HepG2 (cell line): ENCODE data around the gene ST8SIA4. TPM values are rescaled to one million over a fixed set of nuclear protein-coding genes. Genes with fewer than 3 reads are reported as not detected.

Source experiments
- ATAC-seq: fragments of 200-7000 bp; cut with Tn5 transposase; 3 replicates; pipeline ENCODE4 v1.9.1; 2020; ENCODE audit warnings: mild to moderate bottlenecking, moderate library complexity
- BruUV-seq: library from RNA; stranded (reverse); fragments of 400-500 nt; replicated peaks from 2 replicates; lab custom pipeline; 2021; lab: Mats Ljungman, UMichigan
- CTCF ChIA-PET: fragments of 300-600 bp; formaldehyde crosslinking; extraction: SDS; loops from one replicate; lab custom pipeline; 2021; ENCODE audit warnings: low total read pairs, inconsistent platforms, low intra/inter-chr PET ratio; lab: Yijun Ruan, JAX
- POLR2A ChIA-PET: fragments of 350-600 bp; sonication (Branson Sonifier 250); formaldehyde crosslinking; loops from one replicate; lab custom pipeline; 2020; ENCODE audit warnings: antibody characterized with exemption, inconsistent platforms; lab: Yijun Ruan, JAX
- DNase-seq: peaks from one replicate; pipeline ENCODE4 v3.0.0-alpha.2; 2015; ENCODE audit warnings: low spot score
- FAIRE-seq: peaks from 3 replicates; lab custom pipeline; 2011; peaks lifted over from hg19 to GRCh38; lab: Jason Lieb, UNC
- H2AFZ ChIP-seq: one replicate; pipeline ENCODE4 v1.6.1; 2011; ENCODE audit warnings: low read length, inconsistent platforms
- H3K27ac ChIP-seq: fragments of 300-600 bp; 3 replicates; pipeline ENCODE4 v1.8.0; 2011; ENCODE audit warnings: mixed run types, mild to moderate bottlenecking, mixed read lengths, low read length, inconsistent platforms; ENCODE audit not compliant: insufficient read depth; ENCODE audit errors: extremely low read length
- H3K27me3 ChIP-seq, 2 experiments: fragments of 200-600 bp in 1 of 2; 2 replicates in 1 of 2; 3 replicates in 1 of 2; pipeline versions ENCODE4 v1.6.0 to v1.8.0; 2011; ENCODE audit warnings: low read length in 2 of 2, mild to moderate bottlenecking in 2 of 2, moderate library complexity in 2 of 2, inconsistent platforms in 1 of 2; ENCODE audit not compliant: insufficient read depth in 2 of 2, control insufficient read depth in 1 of 2
- H3K36me3 ChIP-seq, 2 experiments: fragments of 200-600 bp in 1 of 2; replicated peaks in 1 of 2; 2 replicates in 1 of 2; 3 replicates in 1 of 2; pipeline versions ENCODE4 v1.5.1 to v1.8.0; 2011; ENCODE audit warnings: low read length in 2 of 2, inconsistent platforms in 1 of 2; ENCODE audit not compliant: insufficient read depth in 2 of 2, control insufficient read depth in 1 of 2
- H3K4me1 ChIP-seq: 2 replicates; pipeline ENCODE4 v1.5.1; 2012; ENCODE audit warnings: low read length, inconsistent platforms; ENCODE audit not compliant: insufficient read depth
- H3K4me2 ChIP-seq: 2 replicates; pipeline ENCODE4 v1.6.0; 2011; ENCODE audit warnings: low read depth, low read length, inconsistent platforms
- H3K4me3 ChIP-seq, 3 experiments: fragments of 200-600 bp in 1 of 3; sonication (generic), shearing (Covaris generic) in 1 of 3; replicated peaks in 1 of 3; 2 replicates each; pipeline ENCODE4 v1.5.1; 2011 to 2016; ENCODE audit warnings: low read length in 3 of 3, inconsistent platforms in 2 of 3, low read depth in 2 of 3, mild to moderate bottlenecking in 2 of 3, control low read depth in 1 of 3, mixed read lengths in 1 of 3; ENCODE audit not compliant: insufficient read depth in 1 of 3
- H3K79me2 ChIP-seq: one replicate; pipeline ENCODE4 v1.6.1; 2011; ENCODE audit warnings: low read length, inconsistent platforms; ENCODE audit not compliant: insufficient read depth
- H3K9ac ChIP-seq: 2 replicates; pipeline ENCODE4 v1.6.0; 2011; ENCODE audit warnings: mild to moderate bottlenecking, low read depth, low read length, inconsistent platforms; ENCODE audit not compliant: insufficient read depth
- H3K9me3 ChIP-seq: 2 replicates; pipeline ENCODE4 v1.5.1; 2012; ENCODE audit warnings: mild to moderate bottlenecking, low read length
- H4K20me1 ChIP-seq: 2 replicates; pipeline ENCODE4 v1.6.0; 2011; ENCODE audit warnings: inconsistent platforms, mild to moderate bottlenecking, low read length, moderate library complexity; ENCODE audit not compliant: insufficient read depth
- EEA1 ChIP-seq: sonication (generic); formaldehyde crosslinking; IDR thresholded peaks from 2 replicates; pipeline ENCODE4 v1.5.1; 2020; ENCODE audit warnings: mild to moderate bottlenecking, missing genetic modification reagents, borderline replicate concordance
- HNF1B ChIP-seq: sonication (generic); formaldehyde crosslinking; IDR thresholded peaks from 2 replicates; pipeline ENCODE4 v1.5.1; 2020; ENCODE audit warnings: mild to moderate bottlenecking, moderate library complexity, missing genetic modification reagents
- HNF4A ChIP-seq: sonication (generic); formaldehyde crosslinking; IDR thresholded peaks from 2 replicates; pipeline ENCODE4 v1.4.0; 2020; ENCODE audit warnings: missing genetic modification reagents
- NR1H2 ChIP-seq: sonication (generic); formaldehyde crosslinking; IDR thresholded peaks from 2 replicates; pipeline ENCODE4 v1.8.1; 2022; ENCODE audit warnings: low read depth, missing genetic modification reagents, borderline replicate concordance
- NR2F6 ChIP-seq, 2 experiments: IDR thresholded peaks; 2 replicates each; pipeline ENCODE4 v1.6.1; 2016; ENCODE audit warnings: antibody characterized with exemption in 1 of 2, mild to moderate bottlenecking in 1 of 2
- RXRA ChIP-seq: sonication (generic); formaldehyde crosslinking; IDR thresholded peaks from 2 replicates; pipeline ENCODE4 v1.5.1; 2020; ENCODE audit warnings: missing genetic modification reagents
- SAFB2 ChIP-seq: sonication (generic); formaldehyde crosslinking; IDR thresholded peaks from 2 replicates; pipeline ENCODE4 v1.5.1; 2020; ENCODE audit warnings: missing genetic modification reagents, low read depth, mild to moderate bottlenecking, borderline replicate concordance
- SATB2 ChIP-seq: sonication (generic); formaldehyde crosslinking; IDR thresholded peaks from 2 replicates; pipeline ENCODE4 v1.5.0; 2020; ENCODE audit warnings: missing genetic modification reagents
- ZBTB33 ChIP-seq: sonication (generic); formaldehyde crosslinking; IDR thresholded peaks from 2 replicates; pipeline ENCODE4 v1.4.0; 2020; ENCODE audit warnings: missing genetic modification reagents
- ZEB1 ChIP-seq: IDR thresholded peaks from 2 replicates; pipeline ENCODE4 v1.6.1; 2012; ENCODE audit warnings: mild to moderate bottlenecking, low read depth, inconsistent platforms; ENCODE audit not compliant: insufficient replicate concordance
- ZNF382 ChIP-seq: sonication (generic); formaldehyde crosslinking; IDR thresholded peaks from 2 replicates; pipeline ENCODE4 v1.5.0; 2020; ENCODE audit warnings: missing genetic modification reagents, mild to moderate bottlenecking, borderline replicate concordance
- ZNF547 ChIP-seq: sonication (generic); formaldehyde crosslinking; IDR thresholded peaks from 2 replicates; pipeline ENCODE4 v1.5.1; 2020; ENCODE audit warnings: mild to moderate bottlenecking, missing genetic modification reagents
- ZNF563 ChIP-seq: sonication (generic); formaldehyde crosslinking; IDR thresholded peaks from 2 replicates; pipeline ENCODE4 v1.8.0; 2022; ENCODE audit warnings: mild to moderate bottlenecking, moderate library complexity, missing genetic modification reagents
- ZNF644 ChIP-seq: IDR thresholded peaks from 2 replicates; pipeline ENCODE4 v1.6.1; 2016; ENCODE audit warnings: low read depth
- ZNF747 ChIP-seq: sonication (generic); formaldehyde crosslinking; IDR thresholded peaks from 2 replicates; pipeline ENCODE4 v1.8.1; 2023; ENCODE audit warnings: missing genetic modification reagents, mild to moderate bottlenecking, borderline replicate concordance
- ZNF891 ChIP-seq: sonication (generic); formaldehyde crosslinking; IDR thresholded peaks from 2 replicates; pipeline ENCODE4 v1.5.0; 2020; ENCODE audit warnings: mild to moderate bottlenecking, missing genetic modification reagents
- WGBS: methylation state at CpG from one replicate; pipeline ENCODE4 v1.1.6; 2017; ENCODE audit warnings: low lambda C conversion rate; 5-methylcytosine and 5-hydroxymethylcytosine counted together
- in situ Hi-C: cut with HindIII; loops from 2 replicates; pipeline ENCODE4 v1.10.0; 2017; ENCODE audit warnings: low pct_unique_long_range_greater_than_20kb; ENCODE audit not compliant: extremely low pct_ligation_motif_present
- intact Hi-C: fragments of 100-400 bp; cut with micrococcal nuclease; formaldehyde crosslinking; loops from one replicate; pipeline ENCODE4 v1.10.0; 2022; ENCODE audit not compliant: unreplicated experiment
- polyA plus RNA-seq, 8 experiments: library from polyadenylated mRNA; depleted of rRNA in 3 of 8; stranded (reverse) in 7 of 8; unstranded in 1 of 8; fragments of >200 nt; fragmentation: Illumina TruSeq in 4 of 8; extraction: Trizol in 4 of 8; gene quantifications; 2 replicates each; pipeline versions ENCODE4 v1.2.1 to v1.2.3, GENCODE V29; 2011 to 2016; ENCODE audit warnings: low read depth in 4 of 8, missing spikeins in 1 of 8, mixed read lengths in 1 of 8; ENCODE audit not compliant: insufficient read depth in 1 of 8
- total RNA-seq, 5 experiments: library from RNA; depleted of rRNA; stranded (reverse); fragments of >200 nt; fragmentation: Illumina TruSeq; extraction: Trizol; gene quantifications; 2 replicates each; pipeline ENCODE4 v1.2.3, GENCODE V29; 2016; ENCODE audit warnings: low read depth in 1 of 5
- TF ChIP-seq, protein P1 (sequence below): sonication (generic); formaldehyde crosslinking; IDR thresholded peaks from 2 replicates; pipeline ENCODE4 v1.8.1; 2023; ENCODE audit warnings: mild to moderate bottlenecking, missing genetic modification reagents

ST8SIA4 gene
- total and polyA plus RNA-seq, 2 of the 13 experiments (the other 11 are each of a cell fraction or from before 2014, with no cell fraction given) = not detected

- ChIA-PET POLR2A (no interaction called here), CTCF (no interaction called here)
- Histone ChIP-seq H3K27ac (no peak overlapping the region), H3K4me1 (no peaks in the 10 kb centered on the region), H4K20me1 (no peaks in the 10 kb centered on the region), H3K9ac (no peak overlapping the region), H3K9me3 (no peaks in the 10 kb centered on the region), H3K79me2 (no peaks in the 10 kb centered on the region), H3K4me3 (no peak overlapping the region), H3K36me3 (no peaks in the 10 kb centered on the region), H3K4me2 (no peak overlapping the region), H2AFZ (no peak overlapping the region), H3K27me3 (no peaks in the 10 kb centered on the region)
- ATAC-seq (no peak), DNase-seq (no peak), FAIRE-seq (no peak)
- intact Hi-C loops = no loop called here
- in situ Hi-C loops = no loop called here
- BruUV-seq = no TSS peak
- WGBS = 0% methylated on average over 2 of the region's 2 CpGs
- TF ChIP-seq SAFB2 (CRISPR knock-in tag) = no peak
- no peak for TF ChIP-seq SATB2 (CRISPR knock-in tag)
- TF ChIP-seq HNF1B = no peak
- TF ChIP-seq HNF4A = no peak
- TF ChIP-seq ZNF644 (CRISPR knock-in tag) = no peak
- no peak for TF ChIP-seq ZNF891 (CRISPR knock-in tag)
- TF ChIP-seq, protein P1, sequence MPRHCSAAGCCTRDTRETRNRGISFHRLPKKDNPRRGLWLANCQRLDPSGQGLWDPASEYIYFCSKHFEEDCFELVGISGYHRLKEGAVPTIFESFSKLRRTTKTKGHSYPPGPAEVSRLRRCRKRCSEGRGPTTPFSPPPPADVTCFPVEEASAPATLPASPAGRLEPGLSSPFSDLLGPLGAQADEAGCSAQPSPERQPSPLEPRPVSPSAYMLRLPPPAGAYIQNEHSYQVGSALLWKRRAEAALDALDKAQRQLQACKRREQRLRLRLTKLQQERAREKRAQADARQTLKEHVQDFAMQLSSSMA = no peak
Measured at GRCh38 chr5:100797861-100798260, 105.2 kb downstream of the ST8SIA4 start.

- FAIRE-seq = no peak
- BruUV-seq = no TSS peak
- ATAC-seq = no peak
- no peak for TF ChIP-seq ZNF547 (CRISPR knock-in tag)
- TF ChIP-seq EEA1 = no peak
- no peak for TF ChIP-seq ZNF382 (CRISPR knock-in tag)
- no peak for TF ChIP-seq ZEB1
- no peak for TF ChIP-seq ZNF747
- no peak for TF ChIP-seq ZBTB33 (CRISPR knock-in tag)
- TF ChIP-seq NR1H2 (CRISPR knock-in tag) = no peak
- no peak for TF ChIP-seq RXRA (CRISPR knock-in tag)
- no peak for TF ChIP-seq NR2F6 (IDR thresholded peaks at IDR 0.05)
- no peak for TF ChIP-seq NR2F6 (CRISPR knock-in tag; IDR thresholded peaks at IDR 0.05)
- no peak for TF ChIP-seq ZNF563 (CRISPR knock-in tag)
Measured at GRCh38 chr5:100796851-100797250, 106.2 kb downstream of the ST8SIA4 start.

More at GRCh38 chr5:100796851-100797250, 106.2 kb downstream of the ST8SIA4 start:
- ChIA-PET POLR2A (no interaction called here), CTCF (no interaction called here)
- Histone ChIP-seq H3K4me1 (no peaks in the 10 kb centered on the region), H3K9me3 (no peaks in the 10 kb centered on the region), H3K4me2 (no peak overlapping the region), H3K27ac (no peak overlapping the region), H3K9ac (no peak overlapping the region), H3K79me2 (no peaks in the 10 kb centered on the region), H3K27me3 (no peaks in the 10 kb centered on the region), H4K20me1 (no peaks in the 10 kb centered on the region), H3K4me3 (no peak overlapping the region), H3K36me3 (no peaks in the 10 kb centered on the region), H2AFZ (no peak overlapping the region)
- in situ Hi-C loops = no loop called here
- intact Hi-C loops = no loop called here
- DNase-seq = no peak
- 0% methylated on average over 3 of the region's 3 CpGs for WGBS
